Measurements from ENCODE around the gene DCAF17. TPM values are rescaled to one million over a fixed set of nuclear protein-coding genes. Genes with fewer than 3 reads are reported as not detected.
A peak's percentile ranks its signal among the peaks of the same experiment; 100 is the strongest.

Gene DCAF17
- polyA plus RNA-seq, 2 of the 4 experiments (the other 2 are of a cell fraction), result 11.5 to 26.9 TPM

DNA sequence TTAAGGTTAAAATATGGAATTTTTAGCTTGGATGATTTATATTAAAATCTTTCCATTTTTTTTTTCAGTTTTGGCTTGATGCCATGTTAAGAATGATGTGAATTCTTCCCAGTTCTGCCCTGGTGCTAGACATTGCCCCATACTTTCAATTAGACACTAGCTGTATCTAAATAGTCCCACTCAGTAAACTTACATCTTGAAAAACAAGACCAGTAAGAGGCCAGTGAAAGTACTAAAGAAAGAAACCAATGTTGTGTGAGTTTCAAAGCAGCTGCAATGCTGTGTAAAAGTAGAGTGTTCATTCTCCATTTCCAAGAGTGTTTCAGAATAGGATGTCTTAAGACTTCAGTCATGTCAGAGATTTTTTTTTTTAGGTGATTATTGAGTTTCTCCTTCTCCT is 48.3 kb downstream of the DCAF17 start:
- TF ChIP-seq BHLHE40 (IDR thresholded peaks at IDR 0.05; ENCODE audit: low read depth, low read length) (no peak), CEBPB (IDR thresholded peaks at IDR 0.05) (no peak), JUN (IDR thresholded peaks at IDR 0.05) (no peak), ELK1 (IDR thresholded peaks at IDR 0.05; ENCODE audit: low read depth, low read length) (no peak), RNF2 (IDR thresholded peaks at IDR 0.05; ENCODE audit: borderline replicate concordance, low read depth) (no peak), FOSL2 (IDR thresholded peaks at IDR 0.05) (no peak), FOSL2 (CRISPR knock-in tag; IDR thresholded peaks at IDR 0.05) (no peak)
- TF ChIP-seq, protein P1, sequence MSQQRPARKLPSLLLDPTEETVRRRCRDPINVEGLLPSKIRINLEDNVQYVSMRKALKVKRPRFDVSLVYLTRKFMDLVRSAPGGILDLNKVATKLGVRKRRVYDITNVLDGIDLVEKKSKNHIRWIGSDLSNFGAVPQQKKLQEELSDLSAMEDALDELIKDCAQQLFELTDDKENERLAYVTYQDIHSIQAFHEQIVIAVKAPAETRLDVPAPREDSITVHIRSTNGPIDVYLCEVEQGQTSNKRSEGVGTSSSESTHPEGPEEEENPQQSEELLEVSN (IDR thresholded peaks at IDR 0.05; ENCODE audit: borderline replicate concordance, low read depth), result no peak
- TF ChIP-seq, protein P2, sequence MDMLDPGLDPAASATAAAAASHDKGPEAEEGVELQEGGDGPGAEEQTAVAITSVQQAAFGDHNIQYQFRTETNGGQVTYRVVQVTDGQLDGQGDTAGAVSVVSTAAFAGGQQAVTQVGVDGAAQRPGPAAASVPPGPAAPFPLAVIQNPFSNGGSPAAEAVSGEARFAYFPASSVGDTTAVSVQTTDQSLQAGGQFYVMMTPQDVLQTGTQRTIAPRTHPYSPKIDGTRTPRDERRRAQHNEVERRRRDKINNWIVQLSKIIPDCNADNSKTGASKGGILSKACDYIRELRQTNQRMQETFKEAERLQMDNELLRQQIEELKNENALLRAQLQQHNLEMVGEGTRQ (IDR thresholded peaks at IDR 0.05), result no peak
- no peak for DNase-seq (ENCODE audit: low read depth in 1 of 2, low spot score in 1 of 2)
- Histone ChIP-seq H3K9me3 (no peaks in the 10 kb centered on the region), H3K4me2 (no peak overlapping the region), H3K27ac (no peak overlapping the region), H3K4me1 (no peaks in the 10 kb centered on the region), H3K4me3 (no peak overlapping the region)
- CTCF ChIA-PET, result no interaction called here
- POLR2A ChIA-PET, result no interaction called here
- ATAC-seq, result no peak
- FAIRE-seq, result no peak

- Histone ChIP-seq H3K9me3 (no peaks in the 10 kb centered on the region), H3K27ac (no peak overlapping the region), H3K4me3 (no peak overlapping the region), H3K4me2 (no peak overlapping the region), H3K4me1 (no peaks in the 10 kb centered on the region)
- FAIRE-seq (no peak), DNase-seq (ENCODE audit: low read depth in 1 of 2, low spot score in 1 of 2) (no peak), ATAC-seq (no peak)
- TF ChIP-seq ELK1 (IDR thresholded peaks at IDR 0.05; ENCODE audit: low read depth, low read length) (no peak), KDM1A (IDR thresholded peaks at IDR 0.05; ENCODE audit: low read depth) (no peak), EP300 (IDR thresholded peaks at IDR 0.05) (no peak), CBX8 (IDR thresholded peaks at IDR 0.05) (no peak), TFCP2L1 (CRISPR knock-in tag; IDR thresholded peaks at IDR 0.05) (no peak)
- 90% methylated on average over 3 of the region's 3 CpGs for WGBS (ENCODE audit: missing lambda C conversion rate)
- ChIA-PET POLR2A (no interaction called here), CTCF (no interaction called here)
These were observed 48.9 kb downstream of the DCAF17 start for GRCh38 chr2:171482877-171483276.

DNA sequence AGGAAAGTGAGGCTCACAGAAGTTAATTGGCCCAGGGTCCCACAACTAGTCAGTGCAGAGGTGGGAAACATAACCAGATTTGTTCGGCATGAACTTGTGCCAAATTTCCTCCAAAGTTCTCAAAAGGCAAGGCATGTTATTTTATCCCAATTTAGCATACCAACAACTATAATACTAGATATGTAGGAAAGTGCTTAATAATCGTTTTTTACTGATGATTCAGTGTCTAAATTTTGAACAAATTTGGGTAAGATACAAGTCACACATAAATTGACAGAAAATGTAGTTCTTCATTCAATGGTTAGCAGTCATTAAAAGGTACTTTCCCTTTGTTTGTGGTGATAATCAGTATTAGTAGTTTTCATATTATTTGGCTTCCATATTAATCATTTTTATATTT is 49.8 kb downstream of the DCAF17 start:
- H3K9me3 ChIP-seq, result no peaks in the 10 kb centered on the region
- no peak overlapping the region for H3K4me3 ChIP-seq
- H3K4me1 ChIP-seq, result no peaks in the 10 kb centered on the region
- FAIRE-seq (no peak), DNase-seq (ENCODE audit: low read depth in 1 of 2, low spot score in 1 of 2) (no peak), ATAC-seq (no peak)
- ChIA-PET CTCF (no interaction called here), POLR2A (no interaction called here)
- TF ChIP-seq POLR2AphosphoS2 (conservative IDR thresholded peaks at IDR 0.05; ENCODE audit: low read length) (no peak), ZFP36 (IDR thresholded peaks at IDR 0.05; ENCODE audit: borderline replicate concordance, partially characterized antibody) (no peak), RNF2 (IDR thresholded peaks at IDR 0.05; ENCODE audit: borderline replicate concordance, low read depth) (no peak), MAFK (IDR thresholded peaks at IDR 0.05; ENCODE audit: partially characterized antibody) (peak; percentile 74), ZSCAN20 (CRISPR knock-in tag; IDR thresholded peaks at IDR 0.05) (no peak), EP300 (IDR thresholded peaks at IDR 0.05) (no peak), JUN (IDR thresholded peaks at IDR 0.05) (no peak)
- TF ChIP-seq, protein P1 (IDR thresholded peaks at IDR 0.05; ENCODE audit: borderline replicate concordance, low read depth), result no peak
- H3K4me2 ChIP-seq, result no peak overlapping the region
- 52% methylated on average over 2 of the region's 2 CpGs for WGBS (ENCODE audit: missing lambda C conversion rate)
- H3K27ac ChIP-seq, result no peak overlapping the region

Measured in A549 (cell line).